Peyer's patch (tissue), 4 donors: ENCODE measurements around the gene VPS4A.

Source experiments
- POLR2A ChIP-seq, 2 donors: fragments of 450-650 bp; IDR thresholded peaks; one replicate each; pipeline ENCODE4 v1.5.1; 2017; ENCODE audit warnings: antibody characterized with exemption in 2 of 2, mild to moderate bottlenecking in 2 of 2, moderate library complexity in 2 of 2
- TF ChIP-seq, protein P1 (sequence below), 6 experiments: fragments of 450-650 bp in 4 of 6; fragments of 200-600 bp in 2 of 6; sonication (generic) in 1 of 6; IDR thresholded peaks; one replicate each; pipeline ENCODE4 v1.5.1; 2017 to 2019; ENCODE audit warnings: antibody characterized with exemption in 6 of 6, mild to moderate bottlenecking in 3 of 6, moderate library complexity in 1 of 6

DNA sequence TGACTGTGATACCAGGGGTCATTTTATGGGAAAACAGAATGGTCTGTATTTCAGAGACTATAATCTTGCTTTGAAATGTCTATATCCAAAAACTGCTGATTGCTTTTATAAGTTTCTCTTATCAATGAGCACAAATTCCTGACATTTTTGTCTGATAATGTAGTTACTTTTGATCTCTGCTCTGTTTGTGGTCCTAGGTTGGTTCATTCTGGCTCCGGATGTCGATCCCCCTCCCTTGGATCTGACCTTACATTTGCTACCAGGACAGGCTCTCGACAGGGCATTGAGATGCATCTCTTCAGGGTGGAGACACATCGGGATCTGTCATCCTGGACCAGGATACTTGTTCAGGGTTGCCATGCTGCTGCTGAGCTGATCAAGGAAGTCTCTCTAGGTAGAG lies 27.3 kb upstream of the VPS4A start:
- TF ChIP-seq, protein P1, sequence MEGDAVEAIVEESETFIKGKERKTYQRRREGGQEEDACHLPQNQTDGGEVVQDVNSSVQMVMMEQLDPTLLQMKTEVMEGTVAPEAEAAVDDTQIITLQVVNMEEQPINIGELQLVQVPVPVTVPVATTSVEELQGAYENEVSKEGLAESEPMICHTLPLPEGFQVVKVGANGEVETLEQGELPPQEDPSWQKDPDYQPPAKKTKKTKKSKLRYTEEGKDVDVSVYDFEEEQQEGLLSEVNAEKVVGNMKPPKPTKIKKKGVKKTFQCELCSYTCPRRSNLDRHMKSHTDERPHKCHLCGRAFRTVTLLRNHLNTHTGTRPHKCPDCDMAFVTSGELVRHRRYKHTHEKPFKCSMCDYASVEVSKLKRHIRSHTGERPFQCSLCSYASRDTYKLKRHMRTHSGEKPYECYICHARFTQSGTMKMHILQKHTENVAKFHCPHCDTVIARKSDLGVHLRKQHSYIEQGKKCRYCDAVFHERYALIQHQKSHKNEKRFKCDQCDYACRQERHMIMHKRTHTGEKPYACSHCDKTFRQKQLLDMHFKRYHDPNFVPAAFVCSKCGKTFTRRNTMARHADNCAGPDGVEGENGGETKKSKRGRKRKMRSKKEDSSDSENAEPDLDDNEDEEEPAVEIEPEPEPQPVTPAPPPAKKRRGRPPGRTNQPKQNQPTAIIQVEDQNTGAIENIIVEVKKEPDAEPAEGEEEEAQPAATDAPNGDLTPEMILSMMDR (IDR thresholded peaks at IDR 0.05): no peak
- TF ChIP-seq POLR2A (IDR thresholded peaks at IDR 0.05): no peak
